NCI-H2171 treated with DMSO at 0.1 percent for 48 hours (cell line): ENCODE measurements around the gene KMT5C.

Experiments used
- DNase-seq: peaks from one replicate; lab custom pipeline; 2025; lab: John Stamatoyannopoulos, UW

KMT5C gene

DNA sequence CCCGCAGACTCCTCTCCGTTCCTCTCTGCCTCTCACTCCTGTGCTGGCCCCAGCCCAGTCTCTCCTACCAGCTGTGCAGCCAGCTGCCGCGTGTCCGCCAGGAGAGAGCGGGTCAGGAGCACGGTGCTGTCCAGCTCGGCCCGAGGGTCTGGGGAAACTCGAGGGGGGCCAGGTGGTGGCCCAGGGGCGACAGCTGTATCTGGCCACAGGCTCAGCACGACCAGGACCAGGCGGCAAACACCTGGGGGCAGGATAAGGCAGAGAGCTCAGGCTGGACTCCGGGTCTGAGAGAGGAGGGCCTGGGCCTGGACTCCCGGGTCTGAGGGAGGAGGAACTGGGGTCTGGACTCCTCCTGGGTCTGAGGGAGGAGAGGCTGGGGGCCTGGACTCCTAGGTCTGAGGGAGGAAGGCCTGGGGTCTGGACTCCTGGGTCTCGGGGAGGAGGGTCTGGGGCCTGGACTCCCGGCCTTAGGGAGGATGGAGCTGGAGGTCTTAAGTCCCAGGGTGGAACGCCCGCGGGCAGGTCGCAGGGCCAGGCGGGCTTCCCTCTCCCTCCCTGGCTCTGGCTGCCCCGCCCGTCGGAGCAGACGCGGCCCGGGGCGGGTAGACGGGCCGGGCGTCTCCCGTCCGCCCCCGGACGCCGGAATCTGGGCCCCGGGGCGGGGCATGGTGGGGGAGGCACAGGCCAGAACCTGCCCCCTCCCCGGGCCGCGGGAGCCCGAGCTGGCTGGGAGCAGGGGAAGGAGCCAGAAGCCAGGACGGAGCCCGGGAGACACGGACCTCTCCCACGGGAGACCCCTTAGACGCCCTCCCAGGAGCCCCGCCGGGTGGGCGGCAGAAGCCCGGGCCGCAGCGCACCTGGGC is 29.3 kb downstream of the KMT5C start:
- peak; percentile 29 for DNase-seq

DNA sequence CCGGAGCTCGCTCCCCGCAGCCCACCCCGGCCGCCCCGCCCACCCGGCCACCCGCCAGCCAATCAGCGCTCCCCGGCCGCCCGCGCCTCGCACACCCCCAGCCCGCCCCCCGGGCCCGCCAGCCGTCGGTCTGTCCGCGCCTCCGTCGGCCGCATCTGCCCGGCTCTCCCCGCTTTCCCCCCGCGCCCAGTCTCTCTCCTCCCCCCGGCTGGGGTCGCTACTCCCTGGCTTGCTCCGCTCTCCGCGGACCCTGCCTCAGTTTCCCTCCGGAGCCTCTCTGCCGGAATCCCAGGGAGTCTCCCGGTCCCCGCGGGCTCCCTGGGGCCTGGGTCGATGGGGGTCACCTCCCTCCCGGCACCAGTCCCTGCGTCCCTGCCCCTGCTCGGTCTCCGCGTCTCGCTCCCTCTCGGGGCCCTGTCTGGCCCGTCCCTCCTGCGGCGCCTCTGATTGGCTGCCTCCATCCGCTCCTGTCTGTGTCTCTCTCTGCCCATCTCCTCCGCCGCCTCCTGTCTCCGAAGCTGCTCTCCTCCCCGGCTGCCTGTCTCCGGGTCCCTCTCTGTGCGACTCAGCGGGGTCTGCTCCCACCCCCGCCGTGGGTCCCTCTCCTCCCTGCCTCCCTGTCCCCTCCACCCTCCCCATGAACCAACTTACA is 30.1 kb downstream of the KMT5C start:
- DNase-seq, result peak; percentile 67

DNA sequence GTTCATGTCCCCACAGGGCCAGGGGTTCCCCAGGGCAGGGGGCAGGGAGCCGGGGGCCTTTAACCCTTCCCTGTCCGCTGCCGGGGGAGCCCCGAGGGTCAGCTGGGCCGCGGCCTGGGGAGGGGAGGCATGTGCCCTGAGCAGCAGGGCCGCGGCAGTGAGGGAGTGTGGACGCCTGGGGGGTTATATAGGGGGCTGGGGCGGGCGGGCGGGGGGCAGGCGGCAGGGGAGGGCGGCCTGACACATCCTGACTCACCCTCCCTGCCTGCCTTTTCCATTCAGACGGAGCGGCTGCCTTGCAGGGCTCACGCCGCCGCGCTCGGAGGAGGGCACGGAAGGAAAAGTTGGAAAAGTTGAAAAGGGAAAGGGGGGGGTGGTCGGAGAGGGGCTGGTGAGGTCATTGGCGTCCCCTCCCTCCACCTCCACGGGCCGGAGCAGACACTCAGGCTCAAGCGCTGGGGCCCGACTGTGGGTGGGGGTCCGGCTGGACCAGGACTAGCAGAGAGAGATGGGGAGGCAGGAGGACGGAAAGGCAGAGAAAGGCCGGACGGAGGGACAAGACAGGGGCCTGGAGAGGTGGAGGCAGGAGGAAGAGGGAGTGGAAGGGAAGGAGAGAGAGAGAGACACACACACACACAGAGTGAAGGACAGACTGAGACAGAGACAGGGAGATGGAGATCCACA is 30.8 kb downstream of the KMT5C start, which contains the start of gene IL11:
Gene IL11, minus strand, starts transcription at position 159 of the 684 bp plus-strand sequence. Its CDS starts 153 bp downstream, at position 6.
- no peak for DNase-seq

DNA sequence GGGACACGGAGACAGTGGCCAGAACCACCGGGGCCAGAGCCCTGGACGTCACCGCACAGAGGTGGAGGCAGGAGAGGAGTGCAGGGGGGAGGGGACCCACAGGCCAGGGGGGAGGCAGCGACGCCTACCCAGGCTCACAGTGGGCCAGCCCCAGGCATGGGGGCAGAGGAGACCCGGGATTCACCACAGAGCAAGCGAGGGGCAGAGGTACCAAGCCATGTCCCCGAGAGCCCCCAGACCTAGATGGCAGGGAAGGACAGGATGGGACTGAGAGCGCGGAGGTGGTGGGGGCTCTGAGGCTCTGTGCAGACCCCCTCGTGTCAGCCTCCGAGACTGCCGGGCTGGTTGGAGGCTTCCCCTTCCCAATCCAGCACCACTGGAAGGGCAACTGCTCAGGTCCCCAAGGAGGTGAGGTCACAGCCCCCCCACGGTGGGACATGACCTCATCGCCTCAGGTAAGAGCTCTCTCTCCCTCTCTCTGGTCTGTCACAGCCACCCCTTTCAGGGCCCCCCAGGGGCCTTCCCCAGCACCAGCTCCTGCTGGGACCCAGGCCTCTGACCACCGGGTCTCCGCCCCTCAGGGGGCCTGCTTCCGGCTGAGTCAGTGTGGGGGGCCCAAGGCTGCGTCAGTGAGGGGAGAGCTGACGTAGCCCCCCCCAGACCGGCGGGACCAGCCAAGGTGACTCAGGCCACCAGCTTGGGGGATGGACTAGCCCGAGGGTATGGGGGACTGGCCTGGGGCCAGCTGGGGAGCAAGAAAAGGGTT is 32.8 kb downstream of the KMT5C start:
- DNase-seq, result no peak

DNA sequence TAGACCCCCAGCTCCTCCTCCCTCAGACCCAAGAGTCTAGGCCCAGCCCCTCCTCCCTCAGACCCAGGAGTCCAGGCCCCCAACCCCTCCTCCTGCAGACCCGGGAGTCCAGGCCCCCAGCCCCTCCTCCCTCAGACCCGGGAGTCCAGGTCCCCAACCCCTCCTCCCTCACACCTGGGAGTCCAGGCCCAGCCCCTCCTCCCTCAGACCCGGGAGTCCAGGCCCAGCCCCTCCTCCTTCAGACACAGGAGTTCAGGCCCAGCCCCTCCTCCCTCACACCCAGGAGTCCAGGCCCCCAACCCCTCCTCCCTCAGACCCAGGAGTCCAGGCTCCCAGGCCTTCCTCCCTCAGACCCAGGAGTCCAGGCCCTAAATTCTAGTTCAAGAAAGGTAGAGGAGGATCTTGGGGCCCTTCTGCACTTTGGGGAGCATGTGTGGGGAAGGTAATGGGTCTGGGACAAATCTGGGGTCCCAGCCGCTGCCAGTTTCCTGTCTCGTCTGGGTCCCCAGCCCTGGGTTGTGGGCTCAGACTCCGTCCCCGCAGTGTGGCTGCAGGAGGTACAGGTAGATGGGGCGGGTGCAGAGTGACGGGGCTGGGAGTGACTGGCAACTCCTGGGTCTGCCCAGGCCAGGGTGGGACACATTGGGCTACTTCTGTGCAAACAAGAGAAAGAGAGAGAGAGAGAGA is 33.8 kb downstream of the KMT5C start:
- DNase-seq, result no peak

DNA sequence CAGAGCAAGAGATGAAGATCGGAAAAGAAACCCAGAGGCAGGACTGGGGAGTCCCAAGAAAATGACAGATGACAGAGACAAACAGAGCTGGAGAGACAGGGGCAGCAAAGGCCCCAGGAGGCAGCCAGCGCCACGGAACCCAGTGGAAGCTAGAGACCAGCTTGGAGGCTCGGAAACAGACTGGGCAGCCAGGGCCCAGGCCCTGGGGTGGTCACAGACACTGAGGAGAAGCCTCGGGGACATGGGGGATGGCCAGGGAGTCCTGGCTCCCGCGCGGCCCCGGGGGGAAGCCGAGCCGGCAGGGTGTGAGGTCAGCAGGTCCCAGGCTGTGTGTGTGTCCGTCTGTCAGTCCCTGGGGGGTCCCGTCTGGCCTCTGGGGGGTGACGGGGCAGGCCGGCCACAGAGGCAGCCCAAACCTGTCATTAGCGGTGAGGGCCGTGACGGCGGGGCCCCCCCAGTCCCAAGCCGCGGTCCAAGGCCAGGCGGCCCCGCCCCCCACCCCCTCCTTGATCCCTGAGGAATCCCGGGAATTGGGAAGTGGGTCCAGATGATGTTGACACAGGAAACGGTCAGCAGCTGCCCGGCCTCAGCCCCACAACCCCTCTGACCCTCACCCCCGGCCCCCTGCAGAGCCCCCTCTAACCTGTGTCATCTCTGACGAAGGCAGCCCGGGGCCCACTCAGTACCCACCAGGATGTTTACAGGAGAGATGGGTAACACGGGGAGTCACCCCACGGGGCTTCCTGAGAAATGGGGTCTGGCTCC is 34.5 kb downstream of the KMT5C start:
- no peak for DNase-seq

DNA sequence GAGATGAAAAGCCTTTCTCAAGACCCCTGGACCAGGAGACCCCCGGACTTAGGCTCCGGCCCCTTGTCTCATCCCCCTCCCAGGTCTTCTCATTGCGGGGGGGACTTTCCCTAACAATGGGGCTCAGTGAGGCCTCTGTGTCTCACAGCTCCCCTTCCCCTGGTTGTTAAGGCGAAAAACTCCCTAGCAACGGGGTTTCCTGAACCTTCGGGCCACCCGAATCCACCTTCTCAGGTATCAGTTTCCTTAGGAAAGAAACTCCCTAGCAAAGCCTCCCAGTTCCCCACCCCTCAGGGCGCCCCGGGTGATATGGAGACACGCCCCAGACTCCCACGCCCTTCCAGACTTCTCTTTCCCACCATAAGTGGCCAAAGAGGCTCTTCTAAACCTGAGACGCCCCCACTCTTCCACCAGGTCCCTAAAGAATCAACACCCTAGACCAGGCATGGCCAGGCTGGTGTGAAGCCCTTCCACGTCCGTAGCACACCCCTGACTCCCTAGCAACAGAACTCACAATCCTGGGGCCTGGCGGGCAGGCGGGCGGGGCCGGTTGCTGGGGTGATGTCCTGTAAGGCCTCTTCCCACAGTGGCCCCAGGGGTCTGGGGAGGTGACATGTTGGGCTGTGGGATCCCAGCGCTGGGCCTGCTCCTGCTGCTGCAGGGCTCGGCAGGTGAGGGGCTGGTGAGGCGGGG is 36.7 kb downstream of the KMT5C start, which contains the start of gene TMEM190:
Gene TMEM190, plus strand, starts transcription at position 586 of the 693 bp plus-strand sequence. Its CDS starts 28 bp downstream, at position 614.
- DNase-seq, result no peak

DNA sequence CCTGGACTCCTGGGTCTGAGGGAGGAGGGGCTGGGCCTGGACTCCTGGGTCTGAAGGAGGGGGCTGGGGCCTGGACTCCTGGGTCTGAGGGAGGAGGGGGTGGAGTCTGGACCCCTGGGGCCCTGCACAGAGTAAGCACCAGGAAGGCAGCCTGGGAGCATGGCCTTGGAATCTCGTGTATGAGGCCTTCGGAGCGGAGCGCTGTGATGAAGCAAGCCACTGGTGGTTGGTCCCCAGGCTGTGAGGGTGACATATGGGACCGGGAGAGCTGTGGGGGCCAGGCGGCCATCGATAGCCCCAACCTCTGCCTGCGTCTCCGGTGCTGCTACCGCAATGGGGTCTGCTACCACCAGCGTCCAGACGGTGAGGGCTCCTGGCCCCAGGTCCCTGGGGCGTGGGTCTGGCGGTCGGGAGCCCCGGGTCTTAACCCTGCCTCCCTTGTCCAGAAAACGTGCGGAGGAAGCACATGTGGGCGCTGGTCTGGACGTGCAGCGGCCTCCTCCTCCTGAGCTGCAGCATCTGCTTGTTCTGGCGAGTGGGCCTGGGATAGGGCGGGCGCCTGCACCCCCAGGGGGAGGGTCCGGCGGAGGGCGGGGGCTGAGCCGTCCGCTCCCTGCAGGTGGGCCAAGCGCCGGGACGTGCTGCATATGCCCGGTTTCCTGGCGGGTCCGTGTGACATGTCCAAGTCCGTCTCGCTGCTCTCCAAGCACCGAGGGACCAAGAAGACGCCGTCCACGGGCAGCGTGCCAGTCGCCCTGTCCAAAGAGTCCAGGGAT is 37.9 kb downstream of the KMT5C start:
- no peak for DNase-seq

DNA sequence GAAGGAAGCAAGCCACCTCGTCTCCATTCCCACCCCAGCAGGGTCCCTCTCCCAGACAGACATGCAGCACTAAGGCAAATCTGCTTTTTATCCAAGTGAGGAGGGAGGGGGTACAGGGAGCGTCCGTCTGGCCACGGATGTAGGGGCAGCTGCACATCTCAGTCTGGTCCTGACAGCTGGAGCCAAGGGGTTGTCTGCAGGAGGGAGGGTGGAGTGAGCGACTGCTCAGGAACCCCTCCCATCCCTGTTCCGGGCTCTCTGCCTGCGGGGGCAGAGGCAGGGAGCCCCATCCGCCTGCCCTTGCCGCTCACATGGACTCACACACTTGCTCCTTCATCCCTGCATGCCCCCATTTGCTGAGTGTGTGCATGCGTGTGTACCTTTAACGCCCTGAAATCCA is 39.5 kb downstream of the KMT5C start:
- DNase-seq, result no peak

DNA sequence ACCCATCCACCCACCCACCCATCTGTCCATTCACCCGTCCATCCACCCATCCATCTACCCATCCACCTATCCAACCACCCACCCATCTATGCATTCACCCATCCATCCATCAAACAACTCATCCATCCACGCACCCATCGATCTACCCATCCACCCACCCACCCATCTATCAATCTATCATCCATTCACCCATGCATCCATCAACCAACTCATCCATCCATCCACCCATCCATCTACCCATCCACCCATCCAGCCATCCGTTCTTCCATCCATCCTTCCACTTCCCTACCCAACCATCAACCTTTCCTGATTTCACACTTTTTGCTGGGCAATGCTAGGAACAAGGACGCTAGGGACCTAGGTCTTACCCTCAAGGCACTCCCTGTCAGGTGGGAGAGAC is 42.3 kb downstream of the KMT5C start:
- no peak for DNase-seq

DNA sequence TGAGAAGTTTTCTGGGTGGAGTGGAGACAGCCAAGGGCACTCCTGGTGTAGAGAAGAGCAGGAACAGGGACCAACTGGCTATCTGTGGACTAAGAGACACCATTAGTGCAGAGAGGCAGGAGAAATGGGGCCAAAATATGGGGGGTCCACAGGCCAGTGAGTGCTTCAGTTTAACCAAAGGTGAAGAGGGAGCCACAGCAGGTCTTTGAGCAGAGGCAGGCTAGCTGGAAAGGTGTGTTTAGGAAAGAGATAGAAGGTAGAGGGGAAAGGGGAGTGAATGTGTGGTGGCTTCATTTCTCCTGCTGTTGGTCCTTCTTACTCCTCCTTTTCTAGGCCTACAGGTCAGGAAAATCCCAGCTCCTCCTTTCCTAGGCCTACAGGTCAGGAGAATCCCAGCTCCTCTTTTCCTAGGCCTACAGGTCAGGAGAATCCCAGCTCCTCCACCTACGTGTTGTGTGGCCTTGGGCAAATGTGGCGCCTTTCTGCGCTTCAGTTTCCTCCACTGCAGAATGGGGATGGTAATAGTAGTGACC is 42.9 kb downstream of the KMT5C start:
- no peak for DNase-seq

DNA sequence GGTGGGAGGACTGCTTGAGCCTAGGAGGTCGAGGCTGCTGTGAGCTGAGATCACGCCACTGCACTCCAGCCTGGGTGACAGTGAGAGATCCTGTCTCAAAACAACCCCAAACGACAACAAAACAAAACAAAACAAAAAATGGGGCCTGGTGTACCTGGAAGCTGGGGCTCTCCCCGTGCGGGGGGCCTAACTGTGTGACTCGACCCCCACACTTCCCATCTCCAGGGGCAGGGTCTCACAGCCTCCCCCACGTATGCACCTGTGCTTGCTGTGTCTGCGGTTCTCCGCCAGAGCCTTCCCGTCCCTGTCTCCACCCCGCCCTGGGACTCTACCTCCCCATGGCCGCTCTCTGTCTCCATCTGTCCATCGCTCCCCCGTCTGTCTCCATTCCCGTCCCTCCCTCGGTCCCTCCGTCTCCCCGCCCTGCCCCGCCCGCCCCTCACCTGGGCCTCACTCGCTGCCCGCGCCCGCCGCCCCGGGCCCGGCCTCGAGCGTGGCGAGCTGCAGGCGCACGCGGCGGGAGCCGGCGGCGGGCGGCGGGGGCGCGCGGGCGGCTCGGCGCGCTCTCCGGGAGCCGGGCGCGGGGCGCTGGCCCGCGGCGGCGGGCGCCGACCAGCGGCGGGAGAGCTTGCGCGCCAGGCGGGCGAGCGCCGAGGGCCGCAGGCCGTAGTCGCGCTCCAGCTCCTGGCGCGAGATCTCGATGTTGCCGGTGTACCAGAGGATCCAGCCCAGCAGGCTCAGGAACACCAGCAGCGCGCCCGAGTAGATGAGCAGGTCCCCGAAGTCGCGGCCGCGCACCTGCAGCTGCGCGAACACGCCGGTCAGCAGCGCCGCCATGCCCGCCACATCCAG is 43.8 kb downstream of the KMT5C start:
- DNase-seq, result peak; percentile 67

DNA sequence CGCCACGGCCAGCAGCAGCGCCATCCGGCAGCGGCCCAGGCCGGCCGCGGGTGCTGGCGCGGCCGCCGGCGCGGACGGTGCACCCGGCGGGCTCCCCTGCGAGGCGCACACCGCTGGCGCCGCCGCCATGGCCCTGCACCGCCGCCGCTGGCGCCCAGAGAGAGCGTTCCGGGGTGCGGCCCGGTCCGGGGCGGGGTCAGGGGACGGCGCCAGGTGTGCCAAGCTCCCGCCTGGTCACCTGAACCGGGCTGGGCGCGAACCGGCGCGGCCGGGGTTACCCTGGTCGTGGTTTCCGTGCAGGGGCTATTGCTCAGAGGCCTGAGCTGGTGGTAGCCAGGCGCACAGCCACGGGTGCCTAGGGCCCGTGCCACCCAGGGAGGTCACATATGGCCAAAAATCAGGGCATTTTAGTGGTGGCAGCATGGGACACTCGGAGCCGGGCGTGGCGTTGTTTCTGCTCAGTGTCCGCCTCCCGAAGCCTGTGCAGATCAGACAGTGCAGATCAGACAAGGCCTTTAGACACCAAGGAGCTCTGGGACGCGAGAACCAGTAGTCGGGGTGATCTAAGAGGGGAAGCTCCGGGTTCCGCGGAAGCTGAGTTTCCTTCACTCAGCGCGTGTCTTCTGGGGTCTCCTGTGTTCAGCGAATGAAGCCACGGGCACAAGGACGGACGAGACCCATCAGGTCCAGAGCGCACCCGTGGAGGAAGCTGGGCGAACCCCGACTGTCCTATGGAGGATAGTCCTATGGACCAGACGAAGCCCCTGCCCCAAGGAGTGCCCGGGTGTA is 44.6 kb downstream of the KMT5C start, which contains the start of gene TMEM238:
Gene TMEM238, minus strand, starts transcription at position 162 of the 789 bp plus-strand sequence. Its CDS starts 33 bp downstream, at position 129.
- peak; percentile 60 for DNase-seq

DNA sequence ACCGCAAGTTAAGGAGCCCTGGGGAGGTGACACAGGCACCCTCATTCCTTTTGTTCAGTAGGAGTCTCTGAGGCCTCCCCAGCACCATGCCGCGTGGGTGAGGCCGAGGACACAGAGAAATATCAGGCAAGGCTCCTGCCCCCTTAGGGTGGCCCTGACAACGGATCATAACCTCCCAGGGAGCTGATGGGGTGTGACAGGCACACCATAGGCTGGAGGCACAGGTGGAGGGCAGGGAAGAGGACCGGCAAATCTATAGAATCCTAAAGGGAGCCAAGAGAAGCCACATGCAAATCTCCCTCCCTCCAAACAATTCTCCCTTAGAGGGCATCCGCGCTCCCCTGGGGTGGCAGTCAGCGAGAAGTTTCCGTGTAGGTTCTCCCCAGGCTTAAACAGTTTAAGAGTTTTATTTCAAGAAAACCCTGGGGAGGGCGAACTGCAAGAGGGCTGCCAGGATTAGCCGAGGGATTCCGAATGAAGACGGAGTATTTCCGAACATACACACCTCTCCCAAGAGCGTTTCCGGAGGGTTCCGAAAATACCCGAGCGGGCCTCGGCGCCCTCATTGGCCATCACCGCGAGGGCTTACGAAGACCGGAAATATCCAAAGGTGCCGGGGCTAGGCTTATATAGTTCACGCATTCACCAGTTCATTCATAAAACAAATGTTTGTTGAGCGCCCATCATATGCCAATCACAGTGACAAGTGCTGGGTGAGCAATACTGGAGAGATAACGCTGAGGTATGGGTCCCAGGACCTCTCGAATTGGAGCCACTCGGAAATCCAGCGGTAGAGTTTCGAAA is 45.4 kb downstream of the KMT5C start:
- peak; percentile 96 for DNase-seq

DNA sequence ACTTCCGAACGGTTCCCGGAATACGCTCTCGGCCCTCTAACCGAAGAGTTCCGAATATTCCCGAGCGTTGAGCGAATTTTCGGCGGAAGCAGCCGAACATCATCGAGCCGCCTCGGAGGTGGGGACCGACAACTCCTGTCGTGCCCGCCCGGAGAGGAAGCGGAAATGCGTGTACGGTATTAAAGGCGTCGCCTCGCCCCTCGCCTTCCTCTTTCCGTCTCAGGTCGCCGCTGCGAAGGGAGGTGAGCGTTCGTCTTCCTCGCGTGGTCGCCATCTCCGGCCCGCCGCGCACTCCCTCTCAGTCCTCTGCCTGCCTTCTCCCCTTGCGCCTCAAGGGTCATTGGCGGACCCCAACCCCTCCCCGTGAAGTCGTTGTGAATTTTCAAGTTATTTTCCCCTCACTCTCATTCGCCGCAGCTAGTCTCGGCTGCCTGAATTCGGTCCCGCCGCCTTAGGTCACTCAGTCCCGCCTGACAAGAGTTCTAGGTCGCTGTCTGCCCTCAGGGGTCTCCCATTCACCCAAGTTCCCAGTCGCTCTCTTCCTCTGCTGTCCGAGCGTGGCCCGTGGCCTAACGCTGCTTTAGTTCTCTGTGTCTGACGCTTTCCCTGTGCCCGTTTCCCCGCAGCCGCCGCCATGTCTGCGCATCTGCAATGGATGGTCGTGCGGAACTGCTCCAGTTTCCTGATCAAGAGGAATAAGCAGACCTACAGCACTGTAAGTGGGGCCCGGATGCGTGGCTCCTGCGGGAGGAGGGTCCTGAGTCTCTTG is 46.2 kb downstream of the KMT5C start, which contains the start of gene RPL28:
Gene RPL28, plus strand, starts transcription at position 209 of the 769 bp plus-strand sequence. Its CDS starts 426 bp downstream, at position 635.
- DNase-seq, result peak; percentile 97
